HEK293 (cell line): ENCODE measurements around the gene KIAA0825.

ENCODE experiments used
- GFI1B ChIP-seq: fragments of 450-650 bp; formaldehyde crosslinking; IDR thresholded peaks from 2 replicates; pipeline ENCODE4 v1.5.1; 2016; ENCODE audit warnings: missing biosample characterization, missing genetic modification characterization
- MEIS1 ChIP-seq: sonication (generic); formaldehyde crosslinking; IDR thresholded peaks from 2 replicates; pipeline ENCODE4 v1.8.1; 2022; ENCODE audit warnings: missing genetic modification reagents, mild to moderate bottlenecking, borderline replicate concordance
- PATZ1 ChIP-seq: fragments of 450-650 bp; formaldehyde crosslinking; IDR thresholded peaks from 2 replicates; pipeline ENCODE4 v1.5.1; 2016; ENCODE audit warnings: missing biosample characterization, missing genetic modification characterization
- PRDM10 ChIP-seq: fragments of 450-650 bp; formaldehyde crosslinking; IDR thresholded peaks from 2 replicates; pipeline ENCODE4 v1.5.1; 2016; ENCODE audit warnings: missing biosample characterization, missing genetic modification characterization
- TSHZ1 ChIP-seq: fragments of 450-650 bp; formaldehyde crosslinking; IDR thresholded peaks from 2 replicates; pipeline ENCODE4 v1.5.1; 2016; ENCODE audit warnings: missing biosample characterization, missing genetic modification characterization, borderline replicate concordance
- YY1 ChIP-seq: fragments of 450-650 bp; formaldehyde crosslinking; IDR thresholded peaks from 2 replicates; pipeline ENCODE4 v1.5.1; 2018; ENCODE audit warnings: missing biosample characterization, missing genetic modification characterization
- ZBTB11 ChIP-seq: fragments of 450-650 bp; formaldehyde crosslinking; conservative IDR thresholded peaks from 2 replicates; pipeline ENCODE4 v1.5.1; 2016; ENCODE audit warnings: low read depth, missing biosample characterization, missing genetic modification characterization
- ZBTB17 ChIP-seq: fragments of 450-650 bp; formaldehyde crosslinking; IDR thresholded peaks from 2 replicates; pipeline ENCODE4 v1.5.1; 2016; ENCODE audit warnings: missing biosample characterization, missing genetic modification characterization
- ZBTB48 ChIP-seq: fragments of 450-650 bp; formaldehyde crosslinking; IDR thresholded peaks from 2 replicates; pipeline ENCODE4 v1.5.1; 2016; ENCODE audit warnings: missing biosample characterization, missing genetic modification characterization
- ZEB2 ChIP-seq: fragments of 450-650 bp; formaldehyde crosslinking; IDR thresholded peaks from 2 replicates; pipeline ENCODE4 v1.5.1; 2016; ENCODE audit warnings: missing biosample characterization, missing genetic modification characterization
- ZNF138 ChIP-seq: fragments of 450-650 bp; formaldehyde crosslinking; IDR thresholded peaks from 2 replicates; pipeline ENCODE4 v1.5.1; 2016; ENCODE audit warnings: missing biosample characterization, missing genetic modification characterization, borderline replicate concordance
- ZNF549 ChIP-seq: fragments of 450-650 bp; IDR thresholded peaks from 2 replicates; pipeline ENCODE4 v1.5.1; 2018; ENCODE audit warnings: missing biosample characterization, missing genetic modification characterization, mild to moderate bottlenecking, inconsistent platforms, moderate library complexity
- ZNF558 ChIP-seq: fragments of 450-650 bp; formaldehyde crosslinking; IDR thresholded peaks from 2 replicates; pipeline ENCODE4 v1.5.1; 2016; ENCODE audit warnings: missing biosample characterization, missing genetic modification characterization
- TF ChIP-seq, protein P1 (sequence below): fragments of 450-650 bp; formaldehyde crosslinking; IDR thresholded peaks from 2 replicates; pipeline ENCODE4 v1.5.1; 2016; ENCODE audit warnings: missing biosample characterization, missing genetic modification characterization

GRCh38 chr5:94473936-94474335 lies 144.5 kb downstream of the KIAA0825 start:
- no peak for TF ChIP-seq YY1 (tag by site-specific recombination)
- no peak for TF ChIP-seq MEIS1
- no peak for TF ChIP-seq ZBTB11 (tag by site-specific recombination)
- TF ChIP-seq ZBTB48 (tag by site-specific recombination) = no peak
- TF ChIP-seq ZNF138 (tag by site-specific recombination) = no peak
- TF ChIP-seq TSHZ1 (tag by site-specific recombination) = no peak
- TF ChIP-seq, protein P1, sequence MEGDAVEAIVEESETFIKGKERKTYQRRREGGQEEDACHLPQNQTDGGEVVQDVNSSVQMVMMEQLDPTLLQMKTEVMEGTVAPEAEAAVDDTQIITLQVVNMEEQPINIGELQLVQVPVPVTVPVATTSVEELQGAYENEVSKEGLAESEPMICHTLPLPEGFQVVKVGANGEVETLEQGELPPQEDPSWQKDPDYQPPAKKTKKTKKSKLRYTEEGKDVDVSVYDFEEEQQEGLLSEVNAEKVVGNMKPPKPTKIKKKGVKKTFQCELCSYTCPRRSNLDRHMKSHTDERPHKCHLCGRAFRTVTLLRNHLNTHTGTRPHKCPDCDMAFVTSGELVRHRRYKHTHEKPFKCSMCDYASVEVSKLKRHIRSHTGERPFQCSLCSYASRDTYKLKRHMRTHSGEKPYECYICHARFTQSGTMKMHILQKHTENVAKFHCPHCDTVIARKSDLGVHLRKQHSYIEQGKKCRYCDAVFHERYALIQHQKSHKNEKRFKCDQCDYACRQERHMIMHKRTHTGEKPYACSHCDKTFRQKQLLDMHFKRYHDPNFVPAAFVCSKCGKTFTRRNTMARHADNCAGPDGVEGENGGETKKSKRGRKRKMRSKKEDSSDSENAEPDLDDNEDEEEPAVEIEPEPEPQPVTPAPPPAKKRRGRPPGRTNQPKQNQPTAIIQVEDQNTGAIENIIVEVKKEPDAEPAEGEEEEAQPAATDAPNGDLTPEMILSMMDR (tag by site-specific recombination) = no peak
- TF ChIP-seq ZNF558 (tag by site-specific recombination) = no peak
- no peak for TF ChIP-seq ZEB2 (tag by site-specific recombination)
- TF ChIP-seq PATZ1 (tag by site-specific recombination) = no peak
- TF ChIP-seq ZBTB17 (tag by site-specific recombination) = no peak
- TF ChIP-seq ZNF549 (tag by site-specific recombination) = no peak
- TF ChIP-seq GFI1B = no peak
- no peak for TF ChIP-seq PRDM10 (tag by site-specific recombination)
